Fibroblast of lung (primary cell): ENCODE results near the gene CLSTN2. TPM values are rescaled to one million over a fixed set of nuclear protein-coding genes. Genes with fewer than 3 reads are reported as not detected.

Experiments
- DNase-seq, 2 donors: peaks; one replicate each; pipeline versions ENCODE4 v3.0.0 to v3.0.0-alpha.2; 2010; ENCODE audit warnings: low read depth in 2 of 2
- H2AFZ ChIP-seq: 2 replicates; pipeline ENCODE4 v1.5.1; 2012; ENCODE audit warnings: low read length, control low read depth, inconsistent platforms
- H3K27ac ChIP-seq: 2 replicates; pipeline ENCODE4 v1.5.1; 2011; ENCODE audit warnings: low read length, control low read depth; ENCODE audit not compliant: insufficient read depth
- H3K27me3 ChIP-seq: 2 replicates; pipeline ENCODE4 v1.5.1; 2011; ENCODE audit warnings: mild to moderate bottlenecking, low read length; ENCODE audit not compliant: control insufficient read depth, insufficient read depth
- H3K36me3 ChIP-seq: 2 replicates; pipeline ENCODE4 v1.5.1; 2011; ENCODE audit warnings: low read length; ENCODE audit not compliant: control insufficient read depth, insufficient read depth
- H3K4me1 ChIP-seq: 2 replicates; pipeline ENCODE4 v1.5.1; 2011; ENCODE audit warnings: low read length; ENCODE audit not compliant: control insufficient read depth, insufficient read depth; ENCODE audit errors: extremely low read depth
- H3K4me2 ChIP-seq: 2 replicates; pipeline ENCODE4 v1.5.1; 2011; ENCODE audit warnings: low read length, control low read depth; ENCODE audit not compliant: insufficient read depth; ENCODE audit errors: extremely low read depth
- H3K4me3 ChIP-seq, 4 experiments: fragments of 200-600 bp in 1 of 4; sonication (generic) in 1 of 4; replicated peaks in 1 of 4; 2 replicates each; pipeline ENCODE4 v1.5.1; 2011 to 2016; ENCODE audit warnings: low read length in 4 of 4, low read depth in 3 of 4, mild to moderate bottlenecking in 3 of 4, control low read depth in 2 of 4, inconsistent platforms in 1 of 4, mixed read lengths in 1 of 4; ENCODE audit not compliant: insufficient read depth in 1 of 4; ENCODE audit errors: control extremely low read depth in 1 of 4
- H3K79me2 ChIP-seq: 2 replicates; pipeline ENCODE4 v1.5.1; 2012; ENCODE audit warnings: mild to moderate bottlenecking, low read length, inconsistent platforms; ENCODE audit not compliant: control insufficient read depth, insufficient read depth
- H3K9ac ChIP-seq: 2 replicates; pipeline ENCODE4 v1.5.1; 2011; ENCODE audit warnings: mild to moderate bottlenecking, low read length, control low read depth; ENCODE audit not compliant: insufficient read depth
- H3K9me3 ChIP-seq: 2 replicates; pipeline ENCODE4 v1.5.1; 2012; ENCODE audit warnings: low read depth, low read length; ENCODE audit not compliant: control insufficient read depth, insufficient read depth
- H4K20me1 ChIP-seq: 2 replicates; pipeline ENCODE4 v1.5.1; 2011; ENCODE audit warnings: low read length; ENCODE audit not compliant: control insufficient read depth, insufficient read depth; ENCODE audit errors: extremely low read depth
- CTCF ChIP-seq, 2 donors: IDR thresholded peaks in 1 of 2; conservative IDR thresholded peaks in 1 of 2; 1 replicate in 1 of 2; 2 replicates in 1 of 2; pipeline ENCODE4 v1.5.1; 2011 to 2012; ENCODE audit warnings: low read length in 2 of 2, control low read depth in 1 of 2, inconsistent platforms in 1 of 2, low read depth in 1 of 2, mild to moderate bottlenecking in 1 of 2
- EZH2 ChIP-seq: IDR thresholded peaks from 2 replicates; pipeline ENCODE4 v1.5.1; 2012; ENCODE audit warnings: low read length, control low read depth, mild to moderate bottlenecking; ENCODE audit errors: missing control alignments
- polyA plus RNA-seq, 2 donors: library from polyadenylated mRNA; depleted of rRNA in 1 of 2; stranded (reverse) in 1 of 2; unstranded in 1 of 2; fragments of >200 nt; gene quantifications; 2 replicates each; pipeline ENCODE4 v1.2.1, GENCODE V29; 2011 to 2012; ENCODE audit warnings: missing spikeins in 1 of 2
- total RNA-seq: library from RNA; depleted of rRNA; stranded (reverse); fragments of >200 nt; gene quantifications from 2 replicates; pipeline ENCODE4 v1.2.1, GENCODE V29; 2014

The CLSTN2 gene
- total and polyA plus RNA-seq, 2 donors (not counting 1 experiment from before 2014, with no cell fraction given): under 0.01 to 1.3 TPM

GRCh38 chr3:140011611-140012277, 76.8 kb downstream of the CLSTN2 start:
- Histone ChIP-seq H3K9me3 (no peaks in the 10 kb centered on the region), H3K36me3 (no peaks in the 10 kb centered on the region), H3K4me1 (no peaks in the 10 kb centered on the region), H3K27me3 (no peaks in the 10 kb centered on the region), H2AFZ (no peak overlapping the region), H3K9ac (no peak overlapping the region), H3K4me2 (no peak overlapping the region), H3K4me3 (no peak overlapping the region), H3K27ac (no peak overlapping the region), H3K79me2 (no peaks in the 10 kb centered on the region), H4K20me1 (no peaks in the 10 kb centered on the region)
- TF ChIP-seq EZH2 (no peak), CTCF (conservative IDR thresholded peaks at IDR 0.05 in 1 of 2, IDR thresholded peaks at IDR 0.05 in 1 of 2; ENCODE audit: low read depth in 1 of 2, low read length in 2 of 2) (no peak)
- DNase-seq: no peak

GRCh38 chr3:140013220-140013619, 78.2 kb downstream of the CLSTN2 start:
- H3K4me1 ChIP-seq: no peaks in the 10 kb centered on the region
- H3K36me3 ChIP-seq: no peaks in the 10 kb centered on the region
- H3K27me3 ChIP-seq: no peaks in the 10 kb centered on the region
- no peak overlapping the region for H3K4me3 ChIP-seq
- no peak overlapping the region for H3K9ac ChIP-seq
- TF ChIP-seq EZH2 (no peak), CTCF (conservative IDR thresholded peaks at IDR 0.05 in 1 of 2, IDR thresholded peaks at IDR 0.05 in 1 of 2; ENCODE audit: low read depth in 1 of 2, low read length in 2 of 2) (no peak)
- H3K79me2 ChIP-seq: no peaks in the 10 kb centered on the region
- no peak overlapping the region for H2AFZ ChIP-seq
- DNase-seq: no peak
- H4K20me1 ChIP-seq: no peaks in the 10 kb centered on the region
- no peak overlapping the region for H3K27ac ChIP-seq
- H3K9me3 ChIP-seq: no peaks in the 10 kb centered on the region
- H3K4me2 ChIP-seq: no peak overlapping the region

GRCh38 chr3:140014831-140015495, 80.0 kb downstream of the CLSTN2 start:
- Histone ChIP-seq H3K4me3 (no peak overlapping the region), H3K27ac (no peak overlapping the region), H3K36me3 (no peaks in the 10 kb centered on the region), H3K9ac (no peak overlapping the region), H3K9me3 (no peaks in the 10 kb centered on the region), H3K27me3 (no peaks in the 10 kb centered on the region), H3K4me2 (no peak overlapping the region), H3K4me1 (no peaks in the 10 kb centered on the region), H3K79me2 (no peaks in the 10 kb centered on the region), H2AFZ (no peak overlapping the region), H4K20me1 (no peaks in the 10 kb centered on the region)
- DNase-seq: no peak
- TF ChIP-seq EZH2 (no peak), CTCF (conservative IDR thresholded peaks at IDR 0.05 in 1 of 2, IDR thresholded peaks at IDR 0.05 in 1 of 2; ENCODE audit: low read depth in 1 of 2, low read length in 2 of 2) (no peak)
